Upper lobe of left lung (tissue), 6 donors: Measurements from ENCODE around the gene CACNA2D1. TPM values are rescaled to one million over a fixed set of nuclear protein-coding genes. Genes with fewer than 3 reads are reported as not detected.

Experiments used
- ATAC-seq, 2 donors: fragments of 200-7000 bp; cut with Tn5 transposase; one replicate each; pipeline ENCODE4 v1.9.1; 2022; ENCODE audit warnings: mild to moderate bottlenecking in 2 of 2, moderate library complexity in 2 of 2; ENCODE audit not compliant: low FRiP score in 2 of 2
- DNase-seq, 2 donors: peaks; one replicate each; pipeline ENCODE4 v3.0.0-alpha.2; 2019 to 2020
- H3K27ac ChIP-seq, 4 donors: fragments of 200-600 bp; sonication (generic); one replicate each; pipeline ENCODE4 v1.5.1; 2016 to 2019
- H3K27me3 ChIP-seq, 4 donors: fragments of 200-600 bp; sonication (generic); one replicate each; pipeline ENCODE4 v1.5.1; 2017 to 2019
- H3K36me3 ChIP-seq, 4 donors: fragments of 200-600 bp; sonication (generic); one replicate each; pipeline ENCODE4 v1.5.1; 2016 to 2019
- H3K4me1 ChIP-seq, 4 donors: fragments of 200-600 bp; sonication (generic); one replicate each; pipeline ENCODE4 v1.5.1; 2018 to 2019
- H3K4me3 ChIP-seq, 4 donors: fragments of 200-600 bp; sonication (generic); one replicate each; pipeline ENCODE4 v1.5.1; 2017 to 2019; ENCODE audit warnings: mild to moderate bottlenecking in 2 of 4, moderate library complexity in 1 of 4
- H3K9me3 ChIP-seq, 4 donors: fragments of 200-600 bp; sonication (generic); one replicate each; pipeline ENCODE4 v1.5.1; 2018 to 2019
- EP300 ChIP-seq, 4 donors: sonication (generic); formaldehyde crosslinking; IDR thresholded peaks; one replicate each; pipeline ENCODE4 v1.5.1; 2017; ENCODE audit warnings: antibody characterized with exemption in 4 of 4, control low read depth in 2 of 4
- POLR2A ChIP-seq, 4 donors: fragments of 450-650 bp; IDR thresholded peaks; one replicate each; pipeline ENCODE4 v1.5.1; 2016 to 2017; ENCODE audit warnings: antibody characterized with exemption in 4 of 4, mild to moderate bottlenecking in 2 of 4
- POLR2AphosphoS5 ChIP-seq, 2 donors: sonication (generic); formaldehyde crosslinking; IDR thresholded peaks; one replicate each; pipeline ENCODE4 v1.5.1; 2017; ENCODE audit warnings: antibody characterized with exemption in 2 of 2
- WGBS, 2 donors: methylation state at CpG; one replicate each; pipeline ENCODE4 v1.1.5; 2017 to 2018; 5-methylcytosine and 5-hydroxymethylcytosine counted together
- total RNA-seq, 6 donors: library from RNA; depleted of rRNA in 4 of 6; stranded (reverse); fragments of >200 nt in 4 of 6; gene quantifications; one replicate each; pipeline versions ENCODE4 v1.1.0 to v1.2.1, GENCODE V29; 2016 to 2021
- TF ChIP-seq, protein P1 (sequence below), 6 experiments: fragments of 450-650 bp in 4 of 6; fragments of 200-600 bp in 2 of 6; sonication (generic) in 2 of 6; IDR thresholded peaks; one replicate each; pipeline ENCODE4 v1.5.1; 2016 to 2019; ENCODE audit warnings: antibody characterized with exemption in 6 of 6
- donor health status: DM: no; HTN: no; CAD: no; lungs with moderate emphysema.
- donor health status: DM: no; HTN: yes; CAD: no; lungs with severe emphysema.

CACNA2D1 gene
- total RNA-seq, 6 donors from 2014 or later, result 6.7 to 85.9 (median 9.6) TPM

DNA sequence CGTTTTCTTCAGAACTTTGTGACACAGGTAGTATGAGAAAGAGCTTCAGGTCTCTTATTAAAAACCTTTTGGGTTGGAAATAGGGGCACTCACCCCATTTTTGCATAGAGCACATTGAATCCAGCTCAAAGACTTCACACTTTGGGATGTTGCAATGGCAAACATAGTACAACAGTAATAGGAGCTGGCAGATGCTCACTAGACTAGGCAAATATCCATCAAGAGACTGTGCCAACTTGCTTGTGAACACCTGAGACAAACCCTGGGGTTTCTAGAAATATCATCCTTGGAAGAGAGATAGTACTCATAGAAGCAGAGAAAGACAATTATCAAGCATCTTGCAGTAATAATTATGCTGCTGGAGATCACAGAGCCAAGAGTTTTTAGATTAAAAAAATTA lies 280.0 kb downstream of the CACNA2D1 start:
- Histone ChIP-seq H3K4me3 (no peak overlapping the region), H3K4me1 (no peaks in the 10 kb centered on the region), H3K27ac (no peak overlapping the region), H3K9me3 (no peaks in the 10 kb centered on the region), H3K36me3 (no peaks in the 10 kb centered on the region), H3K27me3 (no peaks in the 10 kb centered on the region)
- TF ChIP-seq POLR2AphosphoS5 (IDR thresholded peaks at IDR 0.05) (no peak), EP300 (IDR thresholded peaks at IDR 0.05) (no peak), POLR2A (IDR thresholded peaks at IDR 0.05) (no peak)
- TF ChIP-seq, protein P1, sequence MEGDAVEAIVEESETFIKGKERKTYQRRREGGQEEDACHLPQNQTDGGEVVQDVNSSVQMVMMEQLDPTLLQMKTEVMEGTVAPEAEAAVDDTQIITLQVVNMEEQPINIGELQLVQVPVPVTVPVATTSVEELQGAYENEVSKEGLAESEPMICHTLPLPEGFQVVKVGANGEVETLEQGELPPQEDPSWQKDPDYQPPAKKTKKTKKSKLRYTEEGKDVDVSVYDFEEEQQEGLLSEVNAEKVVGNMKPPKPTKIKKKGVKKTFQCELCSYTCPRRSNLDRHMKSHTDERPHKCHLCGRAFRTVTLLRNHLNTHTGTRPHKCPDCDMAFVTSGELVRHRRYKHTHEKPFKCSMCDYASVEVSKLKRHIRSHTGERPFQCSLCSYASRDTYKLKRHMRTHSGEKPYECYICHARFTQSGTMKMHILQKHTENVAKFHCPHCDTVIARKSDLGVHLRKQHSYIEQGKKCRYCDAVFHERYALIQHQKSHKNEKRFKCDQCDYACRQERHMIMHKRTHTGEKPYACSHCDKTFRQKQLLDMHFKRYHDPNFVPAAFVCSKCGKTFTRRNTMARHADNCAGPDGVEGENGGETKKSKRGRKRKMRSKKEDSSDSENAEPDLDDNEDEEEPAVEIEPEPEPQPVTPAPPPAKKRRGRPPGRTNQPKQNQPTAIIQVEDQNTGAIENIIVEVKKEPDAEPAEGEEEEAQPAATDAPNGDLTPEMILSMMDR (IDR thresholded peaks at IDR 0.05), result no peak
- DNase-seq, result no peak
- no peak for ATAC-seq
- 67 to 69% methylated on average over 1 of the region's 1 CpG for WGBS, 2 donors

DNA sequence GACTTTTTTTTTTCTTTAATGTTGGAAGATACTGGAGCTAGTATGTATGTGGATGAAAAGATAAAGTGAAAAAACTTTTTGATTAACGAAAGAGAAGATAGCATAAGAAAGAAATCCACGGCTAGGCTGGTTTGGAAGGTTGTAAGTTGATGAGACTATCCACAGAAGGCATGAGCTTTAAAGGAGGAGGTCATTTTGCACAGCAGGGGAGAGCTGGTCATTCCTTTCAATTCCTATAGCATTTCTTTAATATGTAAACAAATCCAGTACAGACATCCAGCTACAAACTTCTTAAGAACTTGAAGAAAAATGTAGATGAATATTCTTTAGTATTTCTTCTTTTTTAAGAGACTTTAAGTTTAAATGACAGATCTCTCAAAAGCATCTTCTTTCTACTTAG lies 281.3 kb downstream of the CACNA2D1 start:
- no peak for DNase-seq
- no peak overlapping the region for H3K27ac ChIP-seq
- H3K9me3 ChIP-seq, result no peaks in the 10 kb centered on the region
- 34 to 69% methylated on average over 2 of the region's 2 CpGs for WGBS, 2 donors
- H3K27me3 ChIP-seq, result no peaks in the 10 kb centered on the region
- no peak overlapping the region for H3K4me3 ChIP-seq
- no peaks in the 10 kb centered on the region for H3K4me1 ChIP-seq
- H3K36me3 ChIP-seq, result no peaks in the 10 kb centered on the region
- TF ChIP-seq, protein P1 (IDR thresholded peaks at IDR 0.05), result no peak
- no peak for TF ChIP-seq POLR2AphosphoS5 (IDR thresholded peaks at IDR 0.05)
- TF ChIP-seq EP300 (IDR thresholded peaks at IDR 0.05), result no peak
- TF ChIP-seq POLR2A (IDR thresholded peaks at IDR 0.05), result no peak
- ATAC-seq, result no peak

DNA sequence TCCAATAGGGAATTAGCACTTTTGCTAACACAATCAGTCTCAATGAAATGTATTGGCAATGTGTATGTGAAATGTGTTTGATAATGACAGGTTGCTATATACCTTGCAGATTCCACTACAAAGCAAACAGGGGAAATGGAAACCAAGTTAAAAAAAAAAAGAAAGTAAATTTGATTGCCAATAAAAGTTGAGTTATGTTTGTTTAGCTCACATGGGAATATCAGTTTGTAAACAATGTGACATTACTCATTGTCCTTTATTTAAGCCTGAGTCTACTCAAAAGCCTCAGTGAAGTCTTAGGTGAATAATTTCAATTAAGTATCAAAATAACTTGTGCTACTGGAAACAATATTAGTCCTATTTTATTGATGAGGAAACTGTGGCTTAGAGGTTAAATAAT lies 285.2 kb downstream of the CACNA2D1 start:
- H3K27me3 ChIP-seq, result no peaks in the 10 kb centered on the region
- no peak overlapping the region for H3K4me3 ChIP-seq
- H3K27ac ChIP-seq, result no peak overlapping the region
- ATAC-seq (no peak), DNase-seq (no peak)
- no peaks in the 10 kb centered on the region for H3K9me3 ChIP-seq
- no peaks in the 10 kb centered on the region for H3K4me1 ChIP-seq
- TF ChIP-seq, protein P1 (IDR thresholded peaks at IDR 0.05), result no peak
- TF ChIP-seq POLR2A (IDR thresholded peaks at IDR 0.05) (no peak), EP300 (IDR thresholded peaks at IDR 0.05) (no peak), POLR2AphosphoS5 (IDR thresholded peaks at IDR 0.05) (no peak)
- no peaks in the 10 kb centered on the region for H3K36me3 ChIP-seq

DNA sequence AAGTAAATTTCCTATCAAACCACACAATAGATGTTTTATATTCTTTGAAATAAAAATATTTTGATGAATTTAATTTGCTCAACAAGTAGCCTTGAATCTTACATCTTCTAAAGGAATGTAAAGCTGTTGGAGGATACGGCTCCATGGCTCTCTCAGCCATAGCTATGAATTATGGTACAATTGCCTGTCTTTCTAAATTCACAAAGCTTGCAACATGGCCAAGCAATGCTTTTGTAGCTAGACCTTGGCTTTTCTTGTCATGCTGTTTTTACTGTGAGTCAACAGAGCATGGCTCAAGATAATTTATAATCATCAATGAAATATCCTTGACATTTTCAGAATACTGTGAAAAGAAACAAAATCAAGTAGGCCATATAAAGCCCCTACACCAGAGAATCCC lies 286.7 kb downstream of the CACNA2D1 start:
- WGBS, 2 donors, result 82 to 83% methylated on average over 1 of the region's 1 CpG
- no peak overlapping the region for H3K27ac ChIP-seq
- H3K27me3 ChIP-seq, result no peaks in the 10 kb centered on the region
- H3K9me3 ChIP-seq, result no peaks in the 10 kb centered on the region
- no peaks in the 10 kb centered on the region for H3K36me3 ChIP-seq
- TF ChIP-seq EP300 (IDR thresholded peaks at IDR 0.05) (no peak), POLR2A (IDR thresholded peaks at IDR 0.05) (no peak), POLR2AphosphoS5 (IDR thresholded peaks at IDR 0.05) (no peak)
- TF ChIP-seq, protein P1 (IDR thresholded peaks at IDR 0.05), result no peak
- DNase-seq (no peak), ATAC-seq (no peak)
- H3K4me1 ChIP-seq, result no peaks in the 10 kb centered on the region
- H3K4me3 ChIP-seq, result no peak overlapping the region

DNA sequence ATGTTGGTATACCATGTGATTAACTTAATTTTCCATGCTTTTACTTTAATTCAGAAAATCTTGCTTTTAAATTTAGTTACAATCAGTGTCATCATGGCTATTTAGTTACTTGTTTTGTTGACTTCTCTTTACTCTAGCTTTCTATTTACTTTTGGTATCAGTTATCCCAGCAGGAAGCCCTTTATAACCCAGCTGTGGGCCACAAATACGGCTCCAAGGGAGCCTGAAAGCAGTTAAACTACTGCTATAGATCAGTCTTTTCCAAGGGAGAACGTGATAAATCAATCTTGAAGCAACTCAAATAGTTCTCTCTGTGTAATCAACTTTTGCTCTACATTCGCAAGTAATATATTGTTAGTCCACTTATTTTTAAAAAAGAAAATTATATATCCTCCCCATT lies 287.4 kb downstream of the CACNA2D1 start:
- Histone ChIP-seq H3K4me3 (no peak overlapping the region), H3K27me3 (no peaks in the 10 kb centered on the region), H3K36me3 (no peaks in the 10 kb centered on the region), H3K9me3 (no peaks in the 10 kb centered on the region), H3K27ac (no peak overlapping the region), H3K4me1 (no peaks in the 10 kb centered on the region)
- no peak for DNase-seq
- ATAC-seq, result no peak
- WGBS, 2 donors, result 54 to 71% methylated on average over 3 of the region's 3 CpGs
- TF ChIP-seq POLR2AphosphoS5 (IDR thresholded peaks at IDR 0.05) (no peak), EP300 (IDR thresholded peaks at IDR 0.05) (no peak), POLR2A (IDR thresholded peaks at IDR 0.05) (no peak)
- TF ChIP-seq, protein P1 (IDR thresholded peaks at IDR 0.05), result no peak
